Neural cell (in vitro differentiated cells): Measurements from ENCODE around the gene TRPM3. TPM values are rescaled to one million over a fixed set of nuclear protein-coding genes. Genes with fewer than 3 reads are reported as not detected.

ENCODE experiments used
- H2AFZ ChIP-seq: fragments of 200-600, 300-800 bp; sonication (generic), shearing (Covaris generic); 2 replicates; pipeline ENCODE4 v1.6.0; 2014; ENCODE audit warnings: low read depth, mild to moderate bottlenecking, antibody characterized with exemption, low read length, moderate library complexity
- H3F3A ChIP-seq: fragments of 200-600 bp; shearing (Covaris generic); 2 replicates; pipeline ENCODE4 v1.6.1; 2016; ENCODE audit warnings: mild to moderate bottlenecking, moderate library complexity, mixed read lengths, antibody characterized with exemption, low read length; ENCODE audit not compliant: insufficient read depth, poor library complexity, severe bottlenecking
- H3K27ac ChIP-seq: fragments of 200-600, 300-800 bp; sonication (generic), shearing (Covaris generic); 2 replicates; pipeline ENCODE4 v1.5.1; 2014; ENCODE audit warnings: mild to moderate bottlenecking, low read length, moderate library complexity
- H3K27me3 ChIP-seq: fragments of 300-800, 200-600 bp; sonication (generic), shearing (Covaris generic); 2 replicates; pipeline ENCODE4 v1.6.0; 2014; ENCODE audit warnings: mild to moderate bottlenecking, low read depth, low read length, moderate library complexity; ENCODE audit not compliant: insufficient read depth
- H3K36me3 ChIP-seq: fragments of 300-800, 200-600 bp; sonication (generic), shearing (Covaris generic); 2 replicates; pipeline ENCODE4 v1.5.1; 2014; ENCODE audit warnings: mild to moderate bottlenecking, antibody characterized with exemption, low read length, moderate library complexity; ENCODE audit not compliant: insufficient read depth
- H3K4me2 ChIP-seq: fragments of 300-800, 200-600 bp; sonication (generic), shearing (Covaris generic); 2 replicates; pipeline ENCODE4 v1.6.0; 2014; ENCODE audit warnings: mild to moderate bottlenecking, low read length
- H3K4me3 ChIP-seq: fragments of 300-800, 200-600 bp; sonication (generic), shearing (Covaris generic); 2 replicates; pipeline ENCODE4 v1.5.1; 2014; ENCODE audit warnings: mild to moderate bottlenecking, low read length, moderate library complexity
- H3K79me2 ChIP-seq: fragments of 200-600 bp; shearing (Covaris generic); replicated peaks from 2 replicates; pipeline ENCODE4 v1.6.0; 2014; ENCODE audit warnings: mild to moderate bottlenecking, low read length, moderate library complexity; ENCODE audit not compliant: insufficient read depth
- H3K9ac ChIP-seq: fragments of 300-800, 200-600 bp; sonication (generic), shearing (Covaris generic); 2 replicates; pipeline ENCODE4 v1.6.1; 2016; ENCODE audit warnings: mild to moderate bottlenecking, low read length, mixed read lengths
- H3K9me2 ChIP-seq: fragments of 200-600 bp; shearing (Covaris generic); 2 replicates; pipeline ENCODE4 v1.6.1; 2016; ENCODE audit warnings: mild to moderate bottlenecking, low read length, mixed read lengths; ENCODE audit not compliant: insufficient read depth
- H3K9me3 ChIP-seq: fragments of 200-600, 300-800 bp; sonication (generic), shearing (Covaris generic); 2 replicates; pipeline ENCODE4 v1.6.1; 2016; ENCODE audit warnings: mild to moderate bottlenecking, mixed run types, low read length, moderate library complexity, mixed read lengths
- H4K20me1 ChIP-seq: fragments of 200-600 bp; shearing (Covaris generic); 2 replicates; pipeline ENCODE4 v1.6.1; 2016; ENCODE audit warnings: mild to moderate bottlenecking, mixed run types; ENCODE audit not compliant: insufficient read depth
- CTCF ChIP-seq: fragments of 450-650 bp; IDR thresholded peaks from 2 replicates; pipeline ENCODE4 v1.5.1; 2014; ENCODE audit warnings: antibody characterized with exemption, mild to moderate bottlenecking, moderate library complexity; ENCODE audit not compliant: poor library complexity, severe bottlenecking
- EP300 ChIP-seq: fragments of 450-650 bp; conservative IDR thresholded peaks from 2 replicates; pipeline ENCODE4 v1.6.1; 2014; ENCODE audit warnings: antibody characterized with exemption, mild to moderate bottlenecking, moderate library complexity; ENCODE audit not compliant: poor library complexity, severe bottlenecking
- EZH2 ChIP-seq: fragments of 200-600, 300-800 bp; shearing (Covaris generic), sonication (generic); IDR thresholded peaks from 2 replicates; pipeline ENCODE4 v1.6.1; 2014; ENCODE audit warnings: antibody characterized with exemption, low read length, borderline replicate concordance, mild to moderate bottlenecking; ENCODE audit not compliant: insufficient read depth, poor library complexity, severe bottlenecking
- MXI1 ChIP-seq: fragments of 450-650 bp; conservative IDR thresholded peaks from 2 replicates; pipeline ENCODE4 v1.6.1; 2014; ENCODE audit warnings: antibody characterized with exemption, mild to moderate bottlenecking; ENCODE audit not compliant: poor library complexity, severe bottlenecking
- POLR2AphosphoS5 ChIP-seq: IDR thresholded peaks from 2 replicates; pipeline ENCODE4 v1.6.1; 2012
- RAD21 ChIP-seq: fragments of 450-650 bp; conservative IDR thresholded peaks from 2 replicates; pipeline ENCODE4 v1.6.1; 2014; ENCODE audit warnings: antibody characterized with exemption, mild to moderate bottlenecking, moderate library complexity
- REST ChIP-seq: IDR thresholded peaks from 2 replicates; pipeline ENCODE4 v1.6.1; 2012; ENCODE audit warnings: borderline replicate concordance
- SMC3 ChIP-seq: fragments of 450-650 bp; conservative IDR thresholded peaks from 2 replicates; pipeline ENCODE4 v1.6.1; 2014; ENCODE audit warnings: antibody characterized with exemption, mild to moderate bottlenecking, moderate library complexity; ENCODE audit not compliant: poor library complexity
- TAF1 ChIP-seq: IDR thresholded peaks from 2 replicates; pipeline ENCODE4 v1.6.1; 2012; ENCODE audit warnings: low read depth
- polyA plus RNA-seq: library from polyadenylated mRNA; depleted of rRNA; stranded (reverse); fragments of >200 nt; gene quantifications from 2 replicates; pipeline ENCODE4 v1.2.3, GENCODE V29; 2014

The TRPM3 gene
- polyA plus RNA-seq, 1 donor from 2014 or later: 1.3 TPM

GRCh38 chr9:70576116-70576515 lies 545.3 kb downstream of the TRPM3 start:
- no peak for TF ChIP-seq EP300
- TF ChIP-seq MXI1: no peak
- TF ChIP-seq RAD21: no peak
- TF ChIP-seq SMC3: no peak
- no peak for TF ChIP-seq POLR2AphosphoS5
- no peak for TF ChIP-seq TAF1
- TF ChIP-seq CTCF: no peak
- TF ChIP-seq EZH2: no peak
- no peak for TF ChIP-seq REST
- H3K9ac ChIP-seq: no peak overlapping the region
- H3K36me3 ChIP-seq: no peaks in the 10 kb centered on the region

GRCh38 chr9:70574151-70574837 lies 547.1 kb downstream of the TRPM3 start:
- Histone ChIP-seq H3K9ac (no peak overlapping the region), H3K79me2 (no peaks in the 10 kb centered on the region), H2AFZ (no peak overlapping the region), H3K27me3 (no peaks in the 10 kb centered on the region), H3K9me2 (no peaks in the 10 kb centered on the region), H3K36me3 (no peaks in the 10 kb centered on the region), H3K9me3 (no peaks in the 10 kb centered on the region), H4K20me1 (no peaks in the 10 kb centered on the region), H3F3A (no peaks in the 10 kb centered on the region), H3K27ac (no peak overlapping the region), H3K4me3 (no peak overlapping the region), H3K4me2 (no peak overlapping the region)
- no peak for TF ChIP-seq RAD21
- no peak for TF ChIP-seq CTCF
- no peak for TF ChIP-seq MXI1
- no peak for TF ChIP-seq EZH2
- no peak for TF ChIP-seq EP300
- TF ChIP-seq POLR2AphosphoS5: no peak
- TF ChIP-seq SMC3: no peak
- TF ChIP-seq TAF1: no peak
- no peak for TF ChIP-seq REST

More at GRCh38 chr9:70576116-70576515, 545.3 kb downstream of the TRPM3 start:
- H3K9me2 ChIP-seq: no peaks in the 10 kb centered on the region
- no peak overlapping the region for H3K27ac ChIP-seq
- no peaks in the 10 kb centered on the region for H3F3A ChIP-seq
- no peaks in the 10 kb centered on the region for H3K9me3 ChIP-seq
- H3K4me2 ChIP-seq: no peak overlapping the region
- H4K20me1 ChIP-seq: no peaks in the 10 kb centered on the region
- no peaks in the 10 kb centered on the region for H3K27me3 ChIP-seq
- no peak overlapping the region for H3K4me3 ChIP-seq
- H2AFZ ChIP-seq: no peak overlapping the region
- no peaks in the 10 kb centered on the region for H3K79me2 ChIP-seq
